Stimulated activated CD4-positive, alpha-beta T cell treated with anti-CD3 and anti-CD28 coated beads, TNF-alpha, amount 100 ng/mL, for 24 hours (primary cell): ENCODE measurements around the gene SEBOX.
A peak's percentile ranks its signal among the peaks of the same experiment; 100 is the strongest.

Experiments used
- DNase-seq, 3 experiments: peaks; one replicate each; pipeline ENCODE4 v3.0.0-alpha.2; 2020; ENCODE audit warnings: low read depth in 3 of 3

The SEBOX gene

DNA sequence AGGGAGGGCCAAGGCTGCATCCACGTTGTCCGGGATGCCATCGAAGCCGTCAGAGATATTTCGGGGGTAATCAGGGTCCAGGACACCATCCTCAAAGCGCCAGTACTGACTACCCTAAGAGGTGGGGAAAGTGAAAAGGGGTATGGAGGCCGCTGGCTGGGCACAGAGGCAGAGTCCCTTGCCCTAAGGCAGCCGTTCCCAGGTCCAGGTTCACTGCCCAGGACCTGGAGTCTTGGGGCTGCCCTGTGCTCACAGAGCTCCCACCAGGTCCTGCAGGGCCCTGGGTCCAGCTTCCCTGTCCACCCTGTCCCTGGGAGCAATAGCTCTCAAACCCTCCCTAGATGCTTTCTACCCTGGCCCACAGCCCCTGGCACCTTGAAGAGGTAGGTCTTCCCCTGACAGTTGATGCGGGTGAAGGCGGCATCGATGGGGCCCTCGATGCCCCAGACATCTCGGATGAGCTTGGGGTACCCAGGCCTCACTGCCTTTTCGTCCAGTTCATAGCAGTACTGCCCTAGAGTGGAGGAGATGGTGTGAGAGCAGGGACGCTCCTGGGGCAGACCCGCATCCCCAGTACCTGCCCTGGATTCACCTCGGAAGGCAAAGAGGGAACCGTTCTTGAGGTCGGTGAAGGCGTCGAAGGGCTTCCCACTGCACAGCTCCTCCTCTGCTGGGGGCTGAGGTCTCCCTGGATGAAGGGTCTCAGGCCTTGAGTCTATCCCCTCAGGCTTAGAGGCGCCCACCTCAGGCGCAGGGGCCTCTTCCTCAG lies 4.1 kb upstream of the SEBOX start:
- DNase-seq, result no peak

- DNase-seq, result no peak
Measured at GRCh38 chr17:28368306-28368831, 3.4 kb upstream of the SEBOX start.

DNA sequence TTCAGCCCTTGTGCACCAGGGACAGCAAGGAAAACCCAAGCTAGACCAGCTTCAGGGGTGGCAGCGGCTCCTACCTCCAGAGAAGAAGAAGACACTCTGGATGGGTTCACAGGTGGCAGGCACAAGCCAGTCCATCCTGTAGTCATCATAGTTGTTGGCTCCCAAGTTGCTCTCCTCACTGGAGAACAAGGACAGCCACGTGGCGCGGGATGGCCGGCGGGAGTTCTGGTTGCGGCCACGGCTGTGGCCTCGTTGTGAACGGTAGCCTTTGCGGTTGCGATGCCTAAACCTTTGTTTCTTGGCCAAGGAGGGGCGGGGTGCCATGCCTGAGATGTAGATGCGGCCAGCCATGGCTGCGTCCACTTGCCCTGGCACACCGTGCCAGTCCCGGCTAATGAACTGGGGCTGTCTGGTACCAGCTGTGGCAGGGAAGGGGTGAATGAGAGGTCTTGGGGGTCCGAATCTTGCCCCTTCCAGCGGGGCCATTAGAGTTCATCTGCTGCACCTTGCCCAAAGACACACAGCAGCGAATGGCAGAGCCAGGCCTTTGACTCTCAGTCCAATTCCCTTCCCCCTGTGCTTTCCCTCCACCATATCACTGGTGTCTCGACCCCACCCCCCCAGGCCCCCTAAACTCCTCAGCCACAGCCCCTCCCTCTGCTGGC lies 2.8 kb upstream of the SEBOX start:
- DNase-seq, result no peak

DNA sequence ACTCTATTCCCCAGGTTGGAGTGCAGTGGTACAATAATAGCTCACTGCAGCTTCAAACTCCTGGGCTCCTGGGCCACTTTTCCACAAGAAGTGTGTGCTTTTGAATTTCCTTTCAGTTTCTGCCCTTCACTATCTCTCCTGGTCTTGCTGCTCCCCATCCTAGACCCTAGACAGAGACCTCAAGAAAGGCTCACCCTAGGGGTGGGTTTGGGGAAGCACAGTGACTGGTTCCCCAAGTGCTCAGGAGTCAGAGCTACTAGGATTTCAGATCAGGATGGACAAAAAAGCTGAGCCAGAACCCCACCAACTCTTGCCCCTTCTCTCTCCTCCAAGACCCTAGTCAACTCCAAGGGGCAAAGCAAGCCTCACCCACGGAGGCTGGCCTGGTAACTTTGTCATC lies 1.6 kb upstream of the SEBOX start:
- DNase-seq, result no peak

GRCh38 chr17:28365487-28365886 lies 488 bp upstream of the SEBOX start:
- no peak for DNase-seq

DNA sequence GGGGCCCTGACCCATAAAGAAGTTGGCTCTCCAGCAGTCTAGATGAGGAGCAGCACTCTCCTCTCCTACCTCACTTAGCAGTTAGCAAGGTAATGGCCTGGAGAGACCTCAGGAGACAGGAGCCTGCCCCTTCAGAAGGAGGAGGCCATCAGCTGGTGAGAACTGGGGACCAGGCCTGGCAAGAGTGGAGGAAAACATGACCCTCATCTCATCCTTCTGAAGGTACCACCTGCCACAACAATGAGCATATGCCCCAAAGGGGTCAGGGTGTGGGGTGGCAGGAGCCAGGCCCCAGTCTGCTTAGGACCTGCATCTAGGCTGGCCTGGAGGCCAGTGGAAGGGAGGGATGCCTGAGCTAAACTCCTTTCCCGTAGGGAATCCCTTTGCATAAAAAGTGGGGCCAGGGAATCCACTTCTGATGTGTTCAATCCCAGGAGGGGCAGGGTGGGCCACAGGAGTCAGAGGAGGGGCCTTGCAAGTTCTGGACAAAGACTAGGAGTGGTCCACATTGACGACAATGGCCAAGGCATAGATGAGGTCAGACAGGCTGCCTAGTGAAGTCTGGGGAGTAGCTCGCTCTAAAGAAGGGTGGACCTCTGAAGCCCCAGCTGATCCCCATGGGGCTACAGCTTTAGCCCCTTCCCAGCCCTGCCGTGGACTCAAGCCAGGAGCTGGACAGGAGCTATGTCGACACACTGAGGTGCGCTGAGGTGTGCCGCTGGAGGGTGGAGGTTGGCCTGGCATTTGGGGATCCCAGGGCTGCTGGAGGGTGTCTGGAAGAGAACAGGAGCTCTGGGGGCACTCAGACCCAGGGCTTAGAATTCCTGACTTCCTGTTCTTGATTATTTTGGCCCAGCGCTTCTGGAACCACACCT lies 986 bp downstream of the SEBOX start:
- DNase-seq, result no peak

DNA sequence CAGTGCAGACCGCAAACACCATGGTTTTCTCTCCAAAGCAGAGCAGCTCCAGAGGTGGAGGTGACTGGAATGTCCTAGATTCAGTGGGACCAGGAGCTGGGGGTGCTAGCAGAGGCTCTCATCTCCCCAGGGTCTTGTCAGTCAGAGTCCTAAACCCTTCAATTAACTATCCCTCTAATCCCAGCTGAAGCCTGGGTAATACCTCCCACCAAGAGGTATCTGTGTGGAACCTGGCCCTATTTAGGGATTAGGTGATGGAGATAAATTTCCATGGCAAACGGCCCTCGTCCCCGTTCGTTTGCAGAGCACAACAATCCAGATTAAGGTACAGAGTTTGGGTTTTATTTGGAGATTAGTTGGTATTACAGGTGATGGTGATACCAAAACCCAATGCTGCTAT lies 1.8 kb downstream of the SEBOX start:
- no peak for DNase-seq

DNA sequence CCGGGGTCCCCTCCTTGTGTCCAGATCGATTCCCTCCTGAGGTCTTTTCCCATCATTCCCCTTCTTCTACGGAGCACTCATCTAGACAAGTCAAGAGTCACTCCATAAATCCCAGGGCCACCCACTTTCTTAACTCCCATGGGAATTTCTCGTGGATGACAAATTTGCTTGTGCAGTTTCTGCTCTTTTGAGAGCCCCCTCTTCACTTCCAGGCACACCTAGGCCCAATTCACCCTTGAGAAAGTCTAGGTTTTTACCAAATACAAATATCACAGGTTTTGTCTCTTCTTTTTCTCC lies 7.2 kb downstream of the SEBOX start:
- DNase-seq, result no peak

DNA sequence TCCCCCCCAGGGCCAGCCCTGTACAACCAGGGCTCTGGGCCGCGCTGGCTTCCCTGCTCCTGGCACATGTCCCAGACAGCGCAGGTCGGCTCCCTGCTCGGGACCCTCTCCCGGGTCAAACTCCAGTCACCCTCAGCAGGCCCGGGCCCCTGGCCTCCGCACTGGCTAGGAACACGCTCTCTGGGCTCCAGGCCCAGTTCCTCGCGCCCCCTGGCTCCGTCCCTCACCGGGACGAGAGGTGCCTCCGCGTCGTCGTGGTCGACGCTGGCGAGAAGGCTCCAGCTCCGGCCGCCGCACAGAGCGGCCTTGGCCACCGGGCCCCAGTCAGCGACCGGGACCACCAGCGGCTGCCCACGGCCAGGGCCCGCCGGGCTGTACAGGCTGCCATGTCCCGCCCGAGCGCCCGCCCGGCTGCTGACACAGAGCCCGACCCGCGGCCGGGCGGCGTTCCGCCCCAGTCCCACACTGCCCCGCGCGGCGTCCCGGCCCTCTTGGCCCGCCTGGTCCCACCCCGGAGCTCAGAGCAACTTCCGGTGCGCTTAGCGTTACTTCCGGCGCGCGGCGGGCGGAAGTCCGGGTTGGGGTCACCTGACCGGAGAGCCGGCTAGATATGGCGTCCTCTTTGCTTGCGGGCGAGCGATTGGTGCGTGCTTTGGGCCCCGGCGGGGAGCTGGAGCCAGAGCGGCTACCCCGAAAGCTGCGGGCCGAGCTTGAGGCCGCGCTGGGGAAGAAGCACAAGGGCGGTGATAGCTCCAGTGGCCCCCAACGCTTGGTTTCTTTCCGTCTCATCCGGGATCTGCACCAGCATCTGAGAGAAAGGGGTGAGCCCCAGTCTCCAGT lies 7.7 kb downstream of the SEBOX start, which contains the start of gene POLDIP2:
Gene POLDIP2, minus strand, starts transcription at position 467 of the 840 bp plus-strand sequence. Its CDS starts 79 bp downstream, at position 388.
- DNase-seq, result peak; percentile 92 to 94 (median 92)

- no peak for DNase-seq
Measured at GRCh38 chr17:28350271-28350670, 14.7 kb downstream of the SEBOX start.

GRCh38 chr17:28348979-28349378 lies 16.0 kb downstream of the SEBOX start:
- no peak for DNase-seq

GRCh38 chr17:28347261-28347891 lies 17.6 kb downstream of the SEBOX start:
- DNase-seq, result no peak

DNA sequence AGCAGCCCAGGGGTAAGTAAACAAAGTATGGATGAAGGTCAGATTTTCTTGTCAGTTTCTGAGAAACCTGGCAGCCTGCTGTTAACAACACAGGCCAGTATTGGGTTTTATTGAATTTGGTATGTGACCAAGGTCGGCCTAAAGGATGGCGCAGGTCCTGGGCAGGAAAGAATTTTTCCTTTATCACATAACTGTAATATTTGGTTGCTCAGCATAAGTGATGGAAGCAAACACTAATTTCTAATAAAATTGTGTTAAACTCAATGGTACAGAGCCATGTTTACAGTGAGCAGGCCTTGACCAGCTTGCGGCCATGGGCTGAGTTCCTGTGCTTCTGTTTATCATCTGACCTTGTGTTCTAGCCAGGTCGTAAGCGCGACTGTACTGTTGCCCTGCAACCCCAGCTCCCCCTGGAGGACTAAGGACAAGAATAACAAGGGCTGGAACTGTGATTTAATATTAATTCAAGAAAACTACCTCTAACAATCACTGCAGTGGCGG lies 18.2 kb downstream of the SEBOX start:
- DNase-seq, result no peak

DNA sequence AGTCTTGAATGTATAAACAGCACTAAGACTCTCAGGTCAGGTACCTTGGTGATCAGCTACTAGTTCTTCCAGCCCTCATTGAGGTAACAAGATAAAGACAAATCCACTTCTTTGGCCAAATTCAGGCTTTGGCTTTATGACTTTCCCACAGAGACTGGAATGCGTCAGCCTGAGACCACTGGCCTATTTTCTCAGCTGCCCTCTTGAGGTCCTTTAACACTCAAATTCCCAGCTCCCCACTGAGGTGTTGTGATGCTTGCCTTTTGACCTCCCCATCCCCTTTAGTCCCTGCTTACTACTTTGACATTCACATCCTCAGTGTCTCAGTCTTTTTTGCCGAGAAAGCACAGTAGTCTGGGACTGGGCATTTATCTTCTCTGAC lies 18.8 kb downstream of the SEBOX start:
- no peak for DNase-seq

- DNase-seq, result no peak
Measured at GRCh38 chr17:28345419-28346198, 19.4 kb downstream of the SEBOX start.

DNA sequence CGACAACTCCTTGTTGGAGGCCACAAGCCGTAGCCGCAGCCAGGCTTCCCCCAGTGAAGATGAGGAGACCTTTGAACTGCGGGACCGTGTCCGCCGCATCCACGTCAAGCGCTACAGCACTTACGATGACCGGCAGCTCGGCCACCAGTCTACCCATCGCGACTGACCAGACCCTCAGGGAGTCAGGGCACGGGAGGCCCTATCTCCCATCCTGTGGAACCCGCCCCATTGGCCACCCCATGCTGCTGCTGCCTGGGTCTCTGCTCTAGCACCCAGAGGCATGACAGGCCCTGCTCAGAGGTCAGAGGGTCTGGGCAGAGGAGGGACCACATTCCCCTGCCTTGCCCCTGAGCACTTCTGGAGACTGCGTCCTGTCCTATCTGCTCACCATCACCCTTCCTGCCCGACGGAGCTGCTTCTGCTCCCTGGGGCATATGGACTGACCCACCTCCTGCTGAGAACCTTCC lies 20.5 kb downstream of the SEBOX start:
- no peak for DNase-seq

DNA sequence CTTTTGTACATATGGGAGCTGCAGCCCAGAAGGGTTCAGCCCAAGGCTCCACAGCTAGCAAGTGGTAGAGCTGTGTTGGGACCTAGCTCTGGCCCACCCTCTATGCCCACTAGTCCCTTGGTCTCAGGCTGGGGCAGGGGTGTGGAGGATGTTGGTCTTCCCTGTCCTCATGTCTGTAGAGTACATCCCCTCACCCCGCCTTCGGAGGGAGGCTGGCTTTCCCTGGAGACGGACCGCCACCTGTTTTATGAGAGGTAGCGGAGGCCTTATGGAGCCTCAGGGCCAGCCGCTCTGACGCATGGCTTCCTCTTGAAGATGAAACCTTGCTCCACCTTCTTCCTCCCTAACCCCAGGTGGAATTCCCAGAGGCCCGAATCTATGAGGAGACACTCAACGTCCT lies 21.0 kb downstream of the SEBOX start:
- no peak for DNase-seq

- DNase-seq, result no peak
Measured at GRCh38 chr17:28343491-28343932, 21.5 kb downstream of the SEBOX start.

GRCh38 chr17:28342313-28342712 lies 22.7 kb downstream of the SEBOX start:
- no peak for DNase-seq

DNA sequence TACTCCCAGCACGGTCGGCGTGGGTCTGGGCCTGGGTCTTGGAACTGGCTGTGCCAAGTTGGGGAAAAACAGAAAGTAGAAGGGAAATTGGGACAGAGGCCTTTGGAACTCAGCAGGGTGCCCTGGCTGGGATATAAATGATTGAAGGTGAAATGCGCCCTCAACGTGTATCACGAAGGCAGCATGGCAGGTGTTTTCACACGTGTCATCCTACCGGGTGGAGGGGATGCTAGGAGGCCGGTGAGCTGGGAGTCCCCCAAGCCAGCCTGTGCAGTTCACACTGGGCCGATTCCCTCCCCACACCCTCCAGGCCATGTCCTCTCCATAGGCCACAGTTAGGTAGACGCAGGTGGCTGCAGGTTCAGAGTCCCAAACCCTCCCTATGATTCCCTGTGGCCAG lies 23.5 kb downstream of the SEBOX start:
- DNase-seq, result no peak
